ENCODE results near the gene CPT1A. TPM values are rescaled to one million over a fixed set of nuclear protein-coding genes. Genes with fewer than 3 reads are reported as not detected.
"Not testable (repeated sequence)": the region's sequence is repeated elsewhere in the genome, so short reads cannot be mapped to it uniquely, and the experiment has no call there.

Gene CPT1A
- total RNA-seq, 1 donor, result 39.7 TPM

- TF ChIP-seq CTCF (IDR thresholded peaks at IDR 0.05; ENCODE audit: insufficient read depth, low read depth, low read length), result no peak
- H3K4me3 ChIP-seq (ENCODE audit: low read depth, low read length), result no peak overlapping the region
- no peak for DNase-seq (ENCODE audit: low read depth)
Observed at GRCh38 chr11:68863553-68864265, 22.0 kb upstream of the CPT1A start.

GRCh38 chr11:68862421-68862820 lies 20.7 kb upstream of the CPT1A start:
- H3K4me3 ChIP-seq (ENCODE audit: low read depth, low read length), result no peak overlapping the region
- no peak for TF ChIP-seq CTCF (IDR thresholded peaks at IDR 0.05; ENCODE audit: insufficient read depth, low read depth, low read length)
- DNase-seq (ENCODE audit: low read depth), result no peak

GRCh38 chr11:68859123-68859522 lies 17.4 kb upstream of the CPT1A start:
- DNase-seq (ENCODE audit: low read depth), result no peak

GRCh38 chr11:68857037-68857586 lies 15.4 kb upstream of the CPT1A start:
- no peak overlapping the region for H3K4me3 ChIP-seq (ENCODE audit: low read depth, low read length)
- no peak for TF ChIP-seq CTCF (IDR thresholded peaks at IDR 0.05; ENCODE audit: insufficient read depth, low read depth, low read length)
- DNase-seq (ENCODE audit: low read depth), result no peak

More at GRCh38 chr11:68859123-68859522, 17.4 kb upstream of the CPT1A start:
- TF ChIP-seq CTCF (IDR thresholded peaks at IDR 0.05; ENCODE audit: insufficient read depth, low read depth, low read length), result no peak
- H3K4me3 ChIP-seq (ENCODE audit: low read depth, low read length), result no peak overlapping the region

- DNase-seq (ENCODE audit: low read depth); H3K4me3 ChIP-seq (ENCODE audit: low read depth, low read length): not testable (repeated sequence)
Observed at GRCh38 chr11:68856425-68857030, 14.8 kb upstream of the CPT1A start.

- DNase-seq (ENCODE audit: low read depth), result peak; percentile 55
- peak overlapping the region; percentile 63 for H3K4me3 ChIP-seq (ENCODE audit: low read depth, low read length)
- TF ChIP-seq CTCF (IDR thresholded peaks at IDR 0.05; ENCODE audit: insufficient read depth, low read depth, low read length), result no peak
Observed at GRCh38 chr11:68855205-68855981, 13.7 kb upstream of the CPT1A start.

Measured in fibroblast of villous mesenchyme (primary cell).